NCI-H748 (cell line): Measurements from ENCODE around the gene PLD4.
"Not testable (repeated sequence)": the region's sequence is repeated elsewhere in the genome, so short reads cannot be mapped to it uniquely, and the experiment has no call there.

Experiments
- DNase-seq: peaks from one replicate; lab custom pipeline; 2025; ENCODE audit not compliant: unreplicated experiment; lab: John Stamatoyannopoulos, UW

Gene PLD4

GRCh38 chr14:104939666-104940410 is 15.2 kb downstream of the PLD4 start:
- DNase-seq = no peak

GRCh38 chr14:104940526-104941150 is 16.0 kb downstream of the PLD4 start:
- DNase-seq = no peak

- no peak for DNase-seq
Measured at GRCh38 chr14:104941508-104942365, 17.1 kb downstream of the PLD4 start.

GRCh38 chr14:104942586-104942985 is 17.9 kb downstream of the PLD4 start:
- DNase-seq = no peak

- not testable (repeated sequence) for DNase-seq
Measured at GRCh38 chr14:104943216-104944015, 18.7 kb downstream of the PLD4 start.

GRCh38 chr14:104944016-104944308 is 19.3 kb downstream of the PLD4 start:
- DNase-seq = not testable (repeated sequence)

- DNase-seq = not testable (repeated sequence)
Measured at GRCh38 chr14:104944436-104945205, 19.9 kb downstream of the PLD4 start.

GRCh38 chr14:104945266-104945665 is 20.6 kb downstream of the PLD4 start:
- not testable (repeated sequence) for DNase-seq

GRCh38 chr14:104945986-104946965 is 21.6 kb downstream of the PLD4 start:
- DNase-seq = not testable (repeated sequence)

GRCh38 chr14:104947201-104947600 is 22.5 kb downstream of the PLD4 start:
- DNase-seq = not testable (repeated sequence)

- not testable (repeated sequence) for DNase-seq
Measured at GRCh38 chr14:104947881-104948735, 23.4 kb downstream of the PLD4 start.

- no peak for DNase-seq
Measured at GRCh38 chr14:104948736-104949031, 24.0 kb downstream of the PLD4 start.

- DNase-seq = not testable (repeated sequence)
Measured at GRCh38 chr14:104949406-104949955, 24.8 kb downstream of the PLD4 start.

- DNase-seq = no peak
Measured at GRCh38 chr14:104950021-104950420, 25.3 kb downstream of the PLD4 start.

- DNase-seq = not testable (repeated sequence)
Measured at GRCh38 chr14:104950701-104951100, 26.0 kb downstream of the PLD4 start.

GRCh38 chr14:104951863-104952657 is 27.4 kb downstream of the PLD4 start:
- not testable (repeated sequence) for DNase-seq

- DNase-seq = no peak
Measured at GRCh38 chr14:104953097-104953496, 28.4 kb downstream of the PLD4 start.
